ENCODE measurements around the gene TSPAN8.
"Not testable (repeated sequence)": the region's sequence is repeated elsewhere in the genome, so short reads cannot be mapped to it uniquely, and the experiment has no call there.

The TSPAN8 gene

DNA sequence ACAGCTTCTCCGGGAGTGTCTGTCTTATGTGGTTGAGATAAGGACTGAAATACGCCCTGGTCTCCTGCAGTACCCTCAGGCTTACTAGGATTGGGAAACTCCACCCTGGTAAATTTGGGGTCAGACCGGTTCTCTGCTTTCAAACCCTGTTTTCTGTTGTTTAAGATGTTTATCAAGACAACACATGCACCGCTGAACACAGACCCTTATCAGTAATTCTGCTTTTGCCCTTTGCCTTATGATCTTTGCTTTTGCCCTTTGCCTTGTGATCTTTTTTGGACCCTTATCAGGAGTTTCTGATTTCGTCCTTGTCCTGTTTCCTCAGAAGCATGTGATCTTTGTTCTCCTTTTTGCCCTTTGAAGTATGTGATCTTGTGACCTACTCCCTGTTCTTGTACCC lies 7.8 kb downstream of the TSPAN8 start:
- not testable (repeated sequence) for H3K4me1 ChIP-seq (ENCODE audit: control insufficient read depth, insufficient read depth, low read length); H3K9me3 ChIP-seq (ENCODE audit: control insufficient read depth, insufficient read depth, low read length); H3K27ac ChIP-seq (ENCODE audit: low read length); DNase-seq (ENCODE audit: low read depth, low spot score); H3K4me3 ChIP-seq (ENCODE audit: low read length); H3K36me3 ChIP-seq (ENCODE audit: control insufficient read depth, insufficient read depth, low read length); H3K27me3 ChIP-seq (ENCODE audit: control insufficient read depth, insufficient read depth, low read length)
- WGBS (ENCODE audit: insufficient coverage, insufficient read length): no CpG with 5 or more reads among the region's 5 CpGs

DNA sequence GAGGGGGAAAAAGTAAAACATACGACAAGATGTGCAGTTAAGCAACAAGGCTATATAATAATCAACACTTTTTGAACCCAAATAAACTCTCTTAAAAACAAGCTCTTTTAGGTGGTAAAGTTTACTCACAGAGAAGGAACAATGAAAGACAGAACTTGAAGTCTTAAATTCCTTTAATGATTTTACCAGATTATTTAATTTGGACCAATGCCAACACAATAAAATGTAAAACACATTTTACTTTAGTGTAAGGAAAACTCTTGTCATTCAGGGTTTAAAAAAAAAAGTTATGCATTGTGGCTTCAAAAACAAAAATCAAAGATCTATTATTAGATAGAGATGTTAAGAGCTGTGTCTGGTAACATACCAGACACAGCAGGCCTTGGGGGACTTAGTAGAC lies 13.1 kb downstream of the TSPAN8 start:
- Histone ChIP-seq H3K36me3 (ENCODE audit: control insufficient read depth, insufficient read depth, low read length) (no peaks in the 10 kb centered on the region), H3K4me1 (ENCODE audit: control insufficient read depth, insufficient read depth, low read length) (no peaks in the 10 kb centered on the region), H3K27ac (ENCODE audit: low read length) (no peak overlapping the region), H3K27me3 (ENCODE audit: control insufficient read depth, insufficient read depth, low read length) (no peaks in the 10 kb centered on the region), H3K4me3 (ENCODE audit: low read length) (no peak overlapping the region), H3K9me3 (ENCODE audit: control insufficient read depth, insufficient read depth, low read length) (no peaks in the 10 kb centered on the region)
- no CpG with 5 or more reads among the region's 1 CpG for WGBS (ENCODE audit: insufficient coverage, insufficient read length)
- no peak for DNase-seq (ENCODE audit: low read depth, low spot score)

GRCh38 chr12:71142956-71143355 lies 14.8 kb downstream of the TSPAN8 start:
- H3K4me1 ChIP-seq (ENCODE audit: control insufficient read depth, insufficient read depth, low read length): no peaks in the 10 kb centered on the region
- no CpG with 5 or more reads among the region's 5 CpGs for WGBS (ENCODE audit: insufficient coverage, insufficient read length)
- H3K27me3 ChIP-seq (ENCODE audit: control insufficient read depth, insufficient read depth, low read length): no peaks in the 10 kb centered on the region
- H3K36me3 ChIP-seq (ENCODE audit: control insufficient read depth, insufficient read depth, low read length): no peaks in the 10 kb centered on the region
- DNase-seq (ENCODE audit: low read depth, low spot score): no peak
- no peak overlapping the region for H3K27ac ChIP-seq (ENCODE audit: low read length)
- no peaks in the 10 kb centered on the region for H3K9me3 ChIP-seq (ENCODE audit: control insufficient read depth, insufficient read depth, low read length)
- no peak overlapping the region for H3K4me3 ChIP-seq (ENCODE audit: low read length)

- no peak for DNase-seq (ENCODE audit: low read depth, low spot score)
- Histone ChIP-seq H3K27ac (ENCODE audit: low read length) (no peak overlapping the region), H3K4me3 (ENCODE audit: low read length) (no peak overlapping the region), H3K27me3 (ENCODE audit: control insufficient read depth, insufficient read depth, low read length) (no peaks in the 10 kb centered on the region), H3K4me1 (ENCODE audit: control insufficient read depth, insufficient read depth, low read length) (no peaks in the 10 kb centered on the region), H3K9me3 (ENCODE audit: control insufficient read depth, insufficient read depth, low read length) (no peaks in the 10 kb centered on the region), H3K36me3 (ENCODE audit: control insufficient read depth, insufficient read depth, low read length) (no peaks in the 10 kb centered on the region)
- WGBS (ENCODE audit: insufficient coverage, insufficient read length): no CpG with 5 or more reads among the region's 2 CpGs
Observed at GRCh38 chr12:71142016-71142415, 15.8 kb downstream of the TSPAN8 start.

GRCh38 chr12:71141378-71141926 lies 16.3 kb downstream of the TSPAN8 start:
- no peak for DNase-seq (ENCODE audit: low read depth, low spot score)

DNA sequence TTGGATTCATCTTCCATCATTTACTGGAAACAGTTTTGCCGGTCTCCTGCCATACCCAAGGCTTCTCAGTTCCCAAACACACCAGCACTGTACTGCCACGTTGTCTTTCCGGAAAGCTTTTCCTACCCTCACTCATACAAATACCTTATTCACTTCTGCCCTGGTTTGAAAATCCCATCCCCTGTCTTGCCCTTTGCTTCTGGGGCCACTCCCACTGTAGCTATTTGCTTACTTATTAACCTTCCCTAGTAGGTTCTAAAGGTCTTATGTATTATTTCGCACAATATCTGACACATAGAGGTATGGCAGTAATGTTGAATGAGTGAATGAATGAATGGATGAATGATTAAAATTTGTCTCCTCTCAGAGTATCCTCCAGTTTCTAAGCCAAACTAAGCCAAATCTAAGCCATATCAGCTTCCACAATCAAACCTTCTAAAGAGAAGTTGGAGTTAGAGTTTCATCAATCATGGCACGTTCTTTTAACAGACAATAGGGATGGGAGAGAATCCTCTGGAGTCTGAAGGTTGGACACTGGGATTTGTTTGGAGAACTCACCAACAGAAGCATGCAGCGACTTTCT lies 18.6 kb downstream of the TSPAN8 start:
- no CpG with 5 or more reads among the region's 6 CpGs for WGBS (ENCODE audit: insufficient coverage, insufficient read length)

More at GRCh38 chr12:71141378-71141926, 16.3 kb downstream of the TSPAN8 start:
- H3K4me1 ChIP-seq (ENCODE audit: control insufficient read depth, insufficient read depth, low read length): no peaks in the 10 kb centered on the region
- no peaks in the 10 kb centered on the region for H3K9me3 ChIP-seq (ENCODE audit: control insufficient read depth, insufficient read depth, low read length)
- H3K27me3 ChIP-seq (ENCODE audit: control insufficient read depth, insufficient read depth, low read length): no peaks in the 10 kb centered on the region
- H3K36me3 ChIP-seq (ENCODE audit: control insufficient read depth, insufficient read depth, low read length): no peaks in the 10 kb centered on the region
- no peak overlapping the region for H3K4me3 ChIP-seq (ENCODE audit: low read length)
- H3K27ac ChIP-seq (ENCODE audit: low read length): no peak overlapping the region
- WGBS (ENCODE audit: insufficient coverage, insufficient read length): no CpG with 5 or more reads among the region's 1 CpG

GRCh38 chr12:71138011-71138410 lies 19.8 kb downstream of the TSPAN8 start:
- H3K36me3 ChIP-seq (ENCODE audit: control insufficient read depth, insufficient read depth, low read length): no peaks in the 10 kb centered on the region
- no peaks in the 10 kb centered on the region for H3K4me1 ChIP-seq (ENCODE audit: control insufficient read depth, insufficient read depth, low read length)
- DNase-seq (ENCODE audit: low read depth, low spot score): no peak
- H3K27ac ChIP-seq (ENCODE audit: low read length): no peak overlapping the region
- WGBS (ENCODE audit: insufficient coverage, insufficient read length): 100% methylated on average over 2 of the region's 3 CpGs
- no peaks in the 10 kb centered on the region for H3K9me3 ChIP-seq (ENCODE audit: control insufficient read depth, insufficient read depth, low read length)
- no peak overlapping the region for H3K4me3 ChIP-seq (ENCODE audit: low read length)
- no peaks in the 10 kb centered on the region for H3K27me3 ChIP-seq (ENCODE audit: control insufficient read depth, insufficient read depth, low read length)

More for the DNA sequence above, 18.6 kb downstream of the TSPAN8 start:
- no peak overlapping the region for H3K27ac ChIP-seq (ENCODE audit: low read length)
- H3K9me3 ChIP-seq (ENCODE audit: control insufficient read depth, insufficient read depth, low read length): no peaks in the 10 kb centered on the region
- H3K36me3 ChIP-seq (ENCODE audit: control insufficient read depth, insufficient read depth, low read length): no peaks in the 10 kb centered on the region
- DNase-seq (ENCODE audit: low read depth, low spot score): no peak
- no peak overlapping the region for H3K4me3 ChIP-seq (ENCODE audit: low read length)
- H3K4me1 ChIP-seq (ENCODE audit: control insufficient read depth, insufficient read depth, low read length): no peaks in the 10 kb centered on the region
- no peaks in the 10 kb centered on the region for H3K27me3 ChIP-seq (ENCODE audit: control insufficient read depth, insufficient read depth, low read length)

- Histone ChIP-seq H3K4me3 (ENCODE audit: low read length) (no peak overlapping the region), H3K27me3 (ENCODE audit: control insufficient read depth, insufficient read depth, low read length) (no peaks in the 10 kb centered on the region), H3K4me1 (ENCODE audit: control insufficient read depth, insufficient read depth, low read length) (no peaks in the 10 kb centered on the region), H3K9me3 (ENCODE audit: control insufficient read depth, insufficient read depth, low read length) (no peaks in the 10 kb centered on the region), H3K27ac (ENCODE audit: low read length) (no peak overlapping the region), H3K36me3 (ENCODE audit: control insufficient read depth, insufficient read depth, low read length) (no peaks in the 10 kb centered on the region)
- DNase-seq (ENCODE audit: low read depth, low spot score): no peak
- no CpG with 5 or more reads among the region's 3 CpGs for WGBS (ENCODE audit: insufficient coverage, insufficient read length)
Observed at GRCh38 chr12:71135812-71136176, 22.0 kb downstream of the TSPAN8 start.

GRCh38 chr12:71135077-71135811 lies 22.6 kb downstream of the TSPAN8 start:
- Histone ChIP-seq H3K27ac (ENCODE audit: low read length) (no peak overlapping the region), H3K9me3 (ENCODE audit: control insufficient read depth, insufficient read depth, low read length) (no peaks in the 10 kb centered on the region), H3K4me3 (ENCODE audit: low read length) (no peak overlapping the region), H3K27me3 (ENCODE audit: control insufficient read depth, insufficient read depth, low read length) (no peaks in the 10 kb centered on the region), H3K36me3 (ENCODE audit: control insufficient read depth, insufficient read depth, low read length) (no peaks in the 10 kb centered on the region), H3K4me1 (ENCODE audit: control insufficient read depth, insufficient read depth, low read length) (no peaks in the 10 kb centered on the region)
- no CpG with 5 or more reads among the region's 2 CpGs for WGBS (ENCODE audit: insufficient coverage, insufficient read length)
- DNase-seq (ENCODE audit: low read depth, low spot score): no peak

DNA sequence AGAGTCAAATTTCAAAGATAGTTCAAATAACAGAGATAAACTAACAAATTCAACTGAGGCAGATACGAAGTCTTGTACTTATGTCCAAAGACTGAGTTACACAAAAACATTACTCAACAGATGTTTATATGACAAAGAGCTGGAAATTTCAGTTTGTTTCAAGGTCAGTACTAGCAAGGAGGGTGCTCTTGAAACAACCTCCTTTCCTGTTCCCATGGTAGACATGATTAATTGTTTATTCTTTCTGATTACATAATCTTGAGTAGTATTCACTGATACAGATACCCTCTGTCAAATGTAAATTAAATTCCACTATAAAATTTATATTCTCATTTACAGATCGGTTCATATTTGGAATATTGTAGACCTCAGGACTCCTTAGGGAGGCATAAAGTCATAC lies 23.4 kb downstream of the TSPAN8 start:
- Histone ChIP-seq H3K4me1 (ENCODE audit: control insufficient read depth, insufficient read depth, low read length) (no peaks in the 10 kb centered on the region), H3K27ac (ENCODE audit: low read length) (no peak overlapping the region), H3K9me3 (ENCODE audit: control insufficient read depth, insufficient read depth, low read length) (no peaks in the 10 kb centered on the region), H3K27me3 (ENCODE audit: control insufficient read depth, insufficient read depth, low read length) (no peaks in the 10 kb centered on the region), H3K4me3 (ENCODE audit: low read length) (no peak overlapping the region), H3K36me3 (ENCODE audit: control insufficient read depth, insufficient read depth, low read length) (no peaks in the 10 kb centered on the region)
- no peak for DNase-seq (ENCODE audit: low read depth, low spot score)
- no CpG with 5 or more reads among the region's 2 CpGs for WGBS (ENCODE audit: insufficient coverage, insufficient read length)

All from iPS DF 6.9 (cell line).